GM10248 (cell line): ENCODE data around the gene SLC24A3.

Experiments
- CTCF ChIA-PET: fragments of 300-600 bp; sonication (Branson Sonifier 250); formaldehyde crosslinking; extraction: SDS; loops from one replicate; lab custom pipeline; 2021; ENCODE audit warnings: antibody characterized with exemption; lab: Yijun Ruan, JAX
- POLR2A ChIA-PET: fragments of 350-650 bp; sonication (Branson Sonifier 250); formaldehyde crosslinking; extraction: SDS; loops from one replicate; lab custom pipeline; 2020; ENCODE audit warnings: antibody characterized with exemption; lab: Yijun Ruan, JAX
- DNase-seq: peaks from one replicate; pipeline ENCODE4 v3.0.0; 2012; ENCODE audit errors: extremely low spot score
- CTCF ChIP-seq: IDR thresholded peaks from 2 replicates; pipeline ENCODE4 v1.5.1; 2012; ENCODE audit warnings: mild to moderate bottlenecking, low read depth; ENCODE audit errors: extremely low read depth, missing control alignments, control extremely low read depth

SLC24A3 gene

DNA sequence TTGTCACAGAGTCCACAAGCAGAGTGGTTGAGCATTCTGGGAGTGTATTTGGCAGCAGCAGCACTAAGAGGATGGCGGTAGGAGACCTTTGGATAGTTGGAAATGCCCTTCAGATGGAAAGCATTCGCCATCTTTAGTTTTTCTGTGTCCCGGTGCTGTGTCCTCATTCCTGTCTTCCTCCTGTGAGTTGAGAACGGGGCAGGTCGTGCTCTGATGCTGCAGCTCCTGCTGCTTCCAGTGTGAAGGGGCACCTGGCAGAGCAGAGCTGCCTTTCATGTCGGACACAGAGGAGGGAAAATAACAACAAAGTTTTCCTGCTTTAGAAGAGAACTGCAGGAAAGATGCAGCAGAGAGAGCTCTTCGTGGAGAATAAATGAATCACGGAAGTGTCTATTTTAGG is 194.8 kb downstream of the SLC24A3 start:
- POLR2A ChIA-PET = no interaction called here
- CTCF ChIA-PET = no interaction called here
- no peak for DNase-seq
- no peak for TF ChIP-seq CTCF

DNA sequence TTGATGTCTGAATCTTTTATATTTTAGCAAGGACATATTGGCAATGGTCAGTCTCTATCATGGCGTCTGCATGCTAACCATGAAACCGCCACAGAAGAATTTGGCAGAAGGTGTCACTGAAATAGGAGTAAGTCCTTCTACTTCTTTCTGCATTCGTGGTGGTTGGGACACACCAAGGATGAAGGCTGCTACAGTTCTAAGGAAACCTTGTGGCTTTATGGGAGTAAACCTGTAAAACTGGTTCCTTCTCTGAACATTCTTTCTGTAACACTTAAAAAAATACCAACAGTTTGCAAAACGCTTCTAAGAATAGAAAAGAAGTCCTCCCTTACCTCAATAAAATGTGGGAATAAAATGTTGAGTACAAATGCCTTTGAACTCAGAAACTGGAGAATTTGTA is 195.3 kb downstream of the SLC24A3 start:
- DNase-seq = no peak
- TF ChIP-seq CTCF = no peak
- CTCF ChIA-PET = no interaction called here
- POLR2A ChIA-PET = no interaction called here

- ChIA-PET POLR2A (no interaction called here), CTCF (no interaction called here)
- TF ChIP-seq CTCF = no peak
- DNase-seq = no peak
These were observed 196.5 kb downstream of the SLC24A3 start for GRCh38 chr20:19408971-19409370.

DNA sequence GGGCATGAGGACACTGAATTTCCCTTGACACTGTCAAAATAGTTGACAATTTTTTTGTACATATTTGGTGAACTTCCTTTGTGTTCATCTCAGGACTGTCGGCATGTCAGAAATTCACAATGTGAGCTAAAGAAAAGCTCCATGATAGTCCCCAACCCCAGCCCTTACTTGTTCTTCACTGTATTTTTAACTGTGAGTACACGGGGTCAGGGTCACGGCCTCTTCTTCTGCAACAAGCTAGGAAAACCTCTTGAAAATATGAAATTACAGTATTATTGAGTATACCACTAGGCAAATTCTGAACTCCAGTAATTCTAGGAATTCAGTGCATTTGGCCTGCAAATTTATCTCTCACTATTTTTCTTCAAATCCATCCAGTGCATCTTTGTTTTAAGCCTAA is 199.4 kb downstream of the SLC24A3 start:
- ChIA-PET CTCF (no interaction called here), POLR2A (no interaction called here)
- TF ChIP-seq CTCF = no peak
- DNase-seq = no peak

DNA sequence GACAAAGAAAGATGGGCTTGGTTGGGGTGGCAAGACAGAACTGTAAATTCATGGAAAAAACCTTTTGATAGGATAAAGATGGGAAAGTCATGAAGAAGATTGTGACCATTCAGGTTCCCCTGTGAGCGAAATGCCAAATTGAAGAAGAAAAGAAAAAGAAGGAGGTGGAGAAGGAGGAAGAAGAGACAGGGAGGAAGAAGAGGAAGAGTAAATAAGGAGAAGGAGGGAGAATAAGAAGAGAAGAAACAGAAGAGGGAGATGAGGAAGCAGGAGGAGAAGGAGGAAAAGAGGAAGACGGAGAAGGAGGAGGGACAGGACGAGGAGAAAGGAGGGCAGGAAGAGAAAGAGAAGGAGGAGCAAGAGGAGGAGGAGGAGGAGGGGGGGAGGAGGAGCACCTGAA is 199.8 kb downstream of the SLC24A3 start:
- ChIA-PET CTCF (interaction anchor here (1.9 kb wide), 1 partner anchor 12 kb away, joined by 4 read pairs; no protein-coding TSS in a partner anchor), POLR2A (no interaction called here)
- no peak for TF ChIP-seq CTCF
- DNase-seq = no peak

DNA sequence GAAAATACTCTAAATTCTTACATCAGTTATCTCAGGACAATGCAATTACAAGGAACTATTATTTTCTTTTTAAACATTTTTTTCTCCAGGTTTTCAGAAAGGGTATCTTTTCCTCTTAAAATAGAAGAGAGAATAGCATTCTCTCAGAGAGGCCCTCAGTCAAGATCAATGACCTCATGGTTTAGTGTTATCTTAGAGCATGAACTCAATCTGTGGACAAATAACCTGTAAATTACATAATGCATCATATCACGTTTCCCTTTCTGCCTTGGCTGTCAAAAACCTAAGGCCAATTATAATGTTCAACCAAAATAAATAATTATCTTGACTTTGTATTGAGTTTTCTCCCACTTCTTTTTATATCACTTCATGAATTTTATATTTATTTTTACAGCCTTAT is 202.2 kb downstream of the SLC24A3 start:
- CTCF ChIA-PET = no interaction called here
- DNase-seq = no peak
- no peak for TF ChIP-seq CTCF
- POLR2A ChIA-PET = no interaction called here

- ChIA-PET CTCF (no interaction called here), POLR2A (no interaction called here)
- no peak for DNase-seq
- TF ChIP-seq CTCF = no peak
These were observed 203.3 kb downstream of the SLC24A3 start for GRCh38 chr20:19415786-19416185.
